HepG2 (cell line): ENCODE results near the gene RECK. TPM values are rescaled to one million over a fixed set of nuclear protein-coding genes. Genes with fewer than 3 reads are reported as not detected.

ENCODE experiments used
- ATAC-seq: fragments of 200-7000 bp; cut with Tn5 transposase; 3 replicates; pipeline ENCODE4 v1.9.1; 2020; ENCODE audit warnings: mild to moderate bottlenecking, moderate library complexity
- BruUV-seq: library from RNA; stranded (reverse); fragments of 400-500 nt; replicated peaks from 2 replicates; lab custom pipeline; 2021; lab: Mats Ljungman, UMichigan
- CTCF ChIA-PET: fragments of 300-600 bp; formaldehyde crosslinking; extraction: SDS; loops from one replicate; lab custom pipeline; 2021; ENCODE audit warnings: low total read pairs, inconsistent platforms, low intra/inter-chr PET ratio; lab: Yijun Ruan, JAX
- POLR2A ChIA-PET: fragments of 350-600 bp; sonication (Branson Sonifier 250); formaldehyde crosslinking; loops from one replicate; lab custom pipeline; 2020; ENCODE audit warnings: antibody characterized with exemption, inconsistent platforms; lab: Yijun Ruan, JAX
- DNase-seq: peaks from one replicate; pipeline ENCODE4 v3.0.0-alpha.2; 2015; ENCODE audit warnings: low spot score
- FAIRE-seq: peaks from 3 replicates; lab custom pipeline; 2011; peaks lifted over from hg19 to GRCh38; lab: Jason Lieb, UNC
- H2AFZ ChIP-seq: one replicate; pipeline ENCODE4 v1.6.1; 2011; ENCODE audit warnings: low read length, inconsistent platforms
- H3K27ac ChIP-seq: fragments of 300-600 bp; 3 replicates; pipeline ENCODE4 v1.8.0; 2011; ENCODE audit warnings: mixed run types, mild to moderate bottlenecking, mixed read lengths, low read length, inconsistent platforms; ENCODE audit not compliant: insufficient read depth; ENCODE audit errors: extremely low read length
- H3K27me3 ChIP-seq, 2 experiments: fragments of 200-600 bp in 1 of 2; 2 replicates in 1 of 2; 3 replicates in 1 of 2; pipeline versions ENCODE4 v1.6.0 to v1.8.0; 2011; ENCODE audit warnings: low read length in 2 of 2, mild to moderate bottlenecking in 2 of 2, moderate library complexity in 2 of 2, inconsistent platforms in 1 of 2; ENCODE audit not compliant: insufficient read depth in 2 of 2, control insufficient read depth in 1 of 2
- H3K36me3 ChIP-seq, 2 experiments: fragments of 200-600 bp in 1 of 2; replicated peaks in 1 of 2; 2 replicates in 1 of 2; 3 replicates in 1 of 2; pipeline versions ENCODE4 v1.5.1 to v1.8.0; 2011; ENCODE audit warnings: low read length in 2 of 2, inconsistent platforms in 1 of 2; ENCODE audit not compliant: insufficient read depth in 2 of 2, control insufficient read depth in 1 of 2
- H3K4me1 ChIP-seq: 2 replicates; pipeline ENCODE4 v1.5.1; 2012; ENCODE audit warnings: low read length, inconsistent platforms; ENCODE audit not compliant: insufficient read depth
- H3K4me2 ChIP-seq: 2 replicates; pipeline ENCODE4 v1.6.0; 2011; ENCODE audit warnings: low read depth, low read length, inconsistent platforms
- H3K4me3 ChIP-seq, 3 experiments: fragments of 200-600 bp in 1 of 3; sonication (generic), shearing (Covaris generic) in 1 of 3; replicated peaks in 1 of 3; 2 replicates each; pipeline ENCODE4 v1.5.1; 2011 to 2016; ENCODE audit warnings: low read length in 3 of 3, inconsistent platforms in 2 of 3, low read depth in 2 of 3, mild to moderate bottlenecking in 2 of 3, control low read depth in 1 of 3, mixed read lengths in 1 of 3; ENCODE audit not compliant: insufficient read depth in 1 of 3
- H3K79me2 ChIP-seq: one replicate; pipeline ENCODE4 v1.6.1; 2011; ENCODE audit warnings: low read length, inconsistent platforms; ENCODE audit not compliant: insufficient read depth
- H3K9ac ChIP-seq: 2 replicates; pipeline ENCODE4 v1.6.0; 2011; ENCODE audit warnings: mild to moderate bottlenecking, low read depth, low read length, inconsistent platforms; ENCODE audit not compliant: insufficient read depth
- H3K9me3 ChIP-seq: 2 replicates; pipeline ENCODE4 v1.5.1; 2012; ENCODE audit warnings: mild to moderate bottlenecking, low read length
- H4K20me1 ChIP-seq: 2 replicates; pipeline ENCODE4 v1.6.0; 2011; ENCODE audit warnings: inconsistent platforms, mild to moderate bottlenecking, low read length, moderate library complexity; ENCODE audit not compliant: insufficient read depth
- ARHGAP35 ChIP-seq: sonication (generic); formaldehyde crosslinking; IDR thresholded peaks from 2 replicates; pipeline ENCODE4 v1.9.0; 2022; ENCODE audit warnings: mild to moderate bottlenecking, inconsistent platforms, moderate library complexity, missing genetic modification reagents, borderline replicate concordance
- CCAR2 ChIP-seq: fragments of 200-400 bp; formaldehyde crosslinking; optimal IDR thresholded peaks from 2 replicates; pipeline ENCODE3; 2018; ENCODE audit warnings: low read depth, mild to moderate bottlenecking, low read length, moderate library complexity
- CSRNP2 ChIP-seq: sonication (generic); formaldehyde crosslinking; conservative IDR thresholded peaks from 2 replicates; pipeline ENCODE4 v1.8.0; 2022; ENCODE audit warnings: low read depth, missing genetic modification reagents
- LCORL ChIP-seq, 2 experiments: fragments of 450-650 bp in 1 of 2; sonication (generic) in 1 of 2; formaldehyde crosslinking in 1 of 2; IDR thresholded peaks; 2 replicates each; pipeline versions ENCODE4 v1.5.0 to v1.6.1; 2017 to 2020; ENCODE audit warnings: antibody characterized with exemption in 1 of 2, missing genetic modification reagents in 1 of 2
- TSC22D2 ChIP-seq: sonication (generic); formaldehyde crosslinking; IDR thresholded peaks from 2 replicates; pipeline ENCODE4 v1.5.1; 2020; ENCODE audit warnings: missing genetic modification reagents, mild to moderate bottlenecking, borderline replicate concordance
- ZNF354B ChIP-seq: sonication (generic); formaldehyde crosslinking; IDR thresholded peaks from 2 replicates; pipeline ENCODE4 v1.8.0; 2022; ENCODE audit warnings: mild to moderate bottlenecking, missing genetic modification reagents
- ZNF775 ChIP-seq: sonication (generic); formaldehyde crosslinking; IDR thresholded peaks from 2 replicates; pipeline ENCODE4 v1.4.0; 2020; ENCODE audit warnings: missing genetic modification reagents, mild to moderate bottlenecking, moderate library complexity, borderline replicate concordance
- WGBS: methylation state at CpG from one replicate; pipeline ENCODE4 v1.1.6; 2017; ENCODE audit warnings: low lambda C conversion rate; 5-methylcytosine and 5-hydroxymethylcytosine counted together
- in situ Hi-C: cut with HindIII; loops from 2 replicates; pipeline ENCODE4 v1.10.0; 2017; ENCODE audit warnings: low pct_unique_long_range_greater_than_20kb; ENCODE audit not compliant: extremely low pct_ligation_motif_present
- intact Hi-C: fragments of 100-400 bp; cut with micrococcal nuclease; formaldehyde crosslinking; loops from one replicate; pipeline ENCODE4 v1.10.0; 2022; ENCODE audit not compliant: unreplicated experiment
- polyA plus RNA-seq, 8 experiments: library from polyadenylated mRNA; depleted of rRNA in 3 of 8; stranded (reverse) in 7 of 8; unstranded in 1 of 8; fragments of >200 nt; fragmentation: Illumina TruSeq in 4 of 8; extraction: Trizol in 4 of 8; gene quantifications; 2 replicates each; pipeline versions ENCODE4 v1.2.1 to v1.2.3, GENCODE V29; 2011 to 2016; ENCODE audit warnings: low read depth in 4 of 8, missing spikeins in 1 of 8, mixed read lengths in 1 of 8; ENCODE audit not compliant: insufficient read depth in 1 of 8
- total RNA-seq, 5 experiments: library from RNA; depleted of rRNA; stranded (reverse); fragments of >200 nt; fragmentation: Illumina TruSeq; extraction: Trizol; gene quantifications; 2 replicates each; pipeline ENCODE4 v1.2.3, GENCODE V29; 2016; ENCODE audit warnings: low read depth in 1 of 5

The RECK gene
- total and polyA plus RNA-seq, 2 of the 13 experiments (the other 11 are each of a cell fraction or from before 2014, with no cell fraction given), result 3.1 to 4.8 TPM

GRCh38 chr9:36025746-36026145 lies 11.0 kb upstream of the RECK start (continued):
- TF ChIP-seq TSC22D2 (no peak), ZNF775 (CRISPR knock-in tag) (no peak)

- no peak overlapping the region for H3K27ac ChIP-seq
- BruUV-seq, result no TSS peak
- no peaks in the 10 kb centered on the region for H3K36me3 ChIP-seq
- ATAC-seq, result no peak
- H3K79me2 ChIP-seq, result no peaks in the 10 kb centered on the region
- POLR2A ChIA-PET, result no interaction called here
- H3K9ac ChIP-seq, result no peak overlapping the region
- H3K27me3 ChIP-seq, result peaks cover 0 to 4% of the 10 kb centered on the region in 2 experiments; a peak in 1 of 5 replicates
- DNase-seq, result no peak
- peaks cover 8% of the 10 kb centered on the region for H3K4me1 ChIP-seq
- in situ Hi-C loops, result no loop called here
- TF ChIP-seq ZNF354B (CRISPR knock-in tag) (no peak), ARHGAP35 (CRISPR knock-in tag) (no peak), CCAR2 (no peak), LCORL (IDR thresholded peaks at IDR 0.05) (no peak), LCORL (CRISPR knock-in tag; IDR thresholded peaks at IDR 0.05) (no peak), CSRNP2 (no peak)
- TF ChIP-seq, all 625 proteins: peak for 0
- FAIRE-seq, result no peak
- Histone ChIP-seq H3K4me2 (no peak overlapping the region), H3K9me3 (no peaks in the 10 kb centered on the region), H2AFZ (no peak overlapping the region), H3K4me3 (no peak overlapping the region), H4K20me1 (no peaks in the 10 kb centered on the region)
- CTCF ChIA-PET, result no interaction called here
- WGBS, result 13% methylated on average over 1 of the region's 1 CpG
- intact Hi-C loops, result no loop called here
Observed at GRCh38 chr9:36029202-36029601, 7.5 kb upstream of the RECK start.
